ENCODE results near the gene AS3MT. TPM values are rescaled to one million over a fixed set of nuclear protein-coding genes. Genes with fewer than 3 reads are reported as not detected.
"Not testable (repeated sequence)": the region's sequence is repeated elsewhere in the genome, so short reads cannot be mapped to it uniquely, and the experiment has no call there.

The AS3MT gene
- total and polyA plus RNA-seq, 12 donors, result 177 to 910 (median 303) TPM

- TF ChIP-seq CTCF (IDR thresholded peaks at IDR 0.05) (no peak), POLR2A (IDR thresholded peaks at IDR 0.05) (no peak)
- peaks cover 0 to 3% of the 10 kb centered on the region in 2 donors for H3K36me3 ChIP-seq (replicated peaks in 1 of 2)
- H3K27ac ChIP-seq, result no peak overlapping the region
- H3K4me3 ChIP-seq, result no peak overlapping the region
- WGBS, 4 donors, result 73 to 88% (median 81%) methylated on average over 12 of the region's 12 CpGs
- no peaks in the 10 kb centered on the region for H3K9me3 ChIP-seq (replicated peaks in 1 of 3)
- no peaks in the 10 kb centered on the region for H3K27me3 ChIP-seq
- intact Hi-C loops (cut with DNase I), result no loop called here
- DNase-seq, result no peak
- peaks cover 19 to 25% of the 10 kb centered on the region in 2 donors for H3K4me1 ChIP-seq (replicated peaks in 1 of 2)
These were observed 58.2 kb downstream of the AS3MT start for GRCh38 chr10:102927311-102928010.

- H3K27ac ChIP-seq; DNase-seq; H3K4me3 ChIP-seq; H3K36me3 ChIP-seq (replicated peaks in 1 of 2); intact Hi-C loops (cut with DNase I); H3K27me3 ChIP-seq; H3K9me3 ChIP-seq (replicated peaks in 1 of 3): not testable (repeated sequence)
- H3K4me1 ChIP-seq (replicated peaks in 1 of 2), result peaks cover 13 to 16% of the 10 kb centered on the region in 2 donors
- 84 to 99% (median 98%) methylated on average over 5 of the region's 5 CpGs for WGBS, 4 donors
These were observed 59.2 kb downstream of the AS3MT start for GRCh38 chr10:102928442-102928841.

GRCh38 chr10:102930720-102931119, 61.5 kb downstream of the AS3MT start:
- H3K27ac ChIP-seq, result no peak overlapping the region
- H3K9me3 ChIP-seq (replicated peaks in 1 of 3), result no peaks in the 10 kb centered on the region
- H3K4me3 ChIP-seq, result no peak overlapping the region
- 92 to 95% (median 93%) methylated on average over 2 of the region's 2 CpGs for WGBS, 4 donors
- H3K27me3 ChIP-seq, result no peaks in the 10 kb centered on the region
- intact Hi-C loops (cut with DNase I), result no loop called here
- H3K4me1 ChIP-seq (replicated peaks in 1 of 2), result peaks cover 5 to 6% of the 10 kb centered on the region in 2 donors
- H3K36me3 ChIP-seq (replicated peaks in 1 of 2), result peaks cover 0 to 3% of the 10 kb centered on the region in 2 donors
- TF ChIP-seq POLR2A (IDR thresholded peaks at IDR 0.05) (no peak), CTCF (IDR thresholded peaks at IDR 0.05) (no peak)
- no peak for DNase-seq

DNA sequence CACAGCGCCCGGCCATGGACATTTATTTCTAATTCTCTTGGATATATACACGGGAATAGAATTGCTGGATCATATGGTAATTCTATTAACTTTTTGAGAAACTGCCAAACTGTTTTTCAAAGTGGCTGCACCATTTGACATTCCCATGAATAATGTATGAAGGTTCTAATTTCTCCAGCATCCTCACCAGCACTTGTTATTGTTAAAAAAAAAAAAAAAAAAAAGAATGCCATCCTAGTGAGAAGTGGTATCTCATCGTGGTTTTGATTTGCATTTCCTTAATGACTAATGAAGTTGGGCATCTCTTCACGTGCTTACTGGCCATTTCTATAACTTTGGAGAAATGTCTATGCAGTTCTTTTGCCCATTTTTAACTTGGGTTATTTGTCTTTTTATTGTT, 62.4 kb downstream of the AS3MT start:
- Histone ChIP-seq H3K27ac (no peak overlapping the region), H3K27me3 (no peaks in the 10 kb centered on the region), H3K36me3 (replicated peaks in 1 of 2) (peaks cover 0 to 3% of the 10 kb centered on the region in 2 donors), H3K4me3 (no peak overlapping the region), H3K9me3 (replicated peaks in 1 of 3) (no peaks in the 10 kb centered on the region), H3K4me1 (replicated peaks in 1 of 2) (peaks cover 5 to 6% of the 10 kb centered on the region in 2 donors)
- 83 to 93% (median 90%) methylated on average over 5 of the region's 5 CpGs for WGBS, 4 donors
- intact Hi-C loops (cut with DNase I), result no loop called here
- no peak for DNase-seq
- no peak for TF ChIP-seq POLR2A (IDR thresholded peaks at IDR 0.05)
- TF ChIP-seq CTCF (IDR thresholded peaks at IDR 0.05), result no peak

GRCh38 chr10:102935505-102935904, 66.2 kb downstream of the AS3MT start:
- H3K4me3 ChIP-seq, result no peak overlapping the region
- intact Hi-C loops (cut with DNase I), result no loop called here
- H3K4me1 ChIP-seq (replicated peaks in 1 of 2), result no peaks in the 10 kb centered on the region
- DNase-seq, result peak in 1 of 7 donors; percentile 25
- 90 to 98% (median 96%) methylated on average over 4 of the region's 4 CpGs for WGBS, 4 donors
- H3K36me3 ChIP-seq (replicated peaks in 1 of 2), result peaks cover 0 to 3% of the 10 kb centered on the region in 2 donors
- peak overlapping the region in 1 of 5 donors; percentile 47 for H3K27ac ChIP-seq
- H3K27me3 ChIP-seq, result no peaks in the 10 kb centered on the region
- H3K9me3 ChIP-seq (replicated peaks in 1 of 3), result no peaks in the 10 kb centered on the region
- TF ChIP-seq POLR2A (IDR thresholded peaks at IDR 0.05) (no peak), CTCF (IDR thresholded peaks at IDR 0.05) (no peak)

Measured in adrenal gland (tissue), 12 donors.